Measurements from ENCODE around the gene ANGPTL2.

DNA sequence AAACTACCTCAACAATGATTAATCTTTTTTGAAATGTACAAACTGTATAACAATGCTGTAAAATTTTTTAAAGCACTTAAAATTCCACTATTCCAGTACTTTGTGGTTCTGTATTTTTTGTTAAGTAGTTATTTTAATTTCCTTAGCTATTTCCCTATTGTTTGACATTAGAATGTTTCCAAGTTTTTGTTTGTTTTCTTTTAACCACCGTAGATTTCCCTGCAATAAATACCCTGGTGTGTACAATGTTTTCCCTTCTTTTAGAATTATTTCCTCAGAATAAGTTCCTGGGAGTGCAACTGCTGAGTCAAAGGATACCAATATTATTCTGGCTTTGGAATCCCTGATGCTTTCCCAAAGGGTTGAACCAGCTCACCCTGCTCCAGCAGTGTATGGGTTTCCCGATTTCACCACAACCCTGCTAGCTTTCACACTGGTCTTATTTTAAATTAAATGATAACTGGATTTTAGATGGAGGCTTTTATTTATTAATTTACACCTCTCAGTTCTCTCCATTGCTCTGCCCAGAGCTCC lies 20.6 kb upstream of the ANGPTL2 start:
- TF ChIP-seq, protein P1, sequence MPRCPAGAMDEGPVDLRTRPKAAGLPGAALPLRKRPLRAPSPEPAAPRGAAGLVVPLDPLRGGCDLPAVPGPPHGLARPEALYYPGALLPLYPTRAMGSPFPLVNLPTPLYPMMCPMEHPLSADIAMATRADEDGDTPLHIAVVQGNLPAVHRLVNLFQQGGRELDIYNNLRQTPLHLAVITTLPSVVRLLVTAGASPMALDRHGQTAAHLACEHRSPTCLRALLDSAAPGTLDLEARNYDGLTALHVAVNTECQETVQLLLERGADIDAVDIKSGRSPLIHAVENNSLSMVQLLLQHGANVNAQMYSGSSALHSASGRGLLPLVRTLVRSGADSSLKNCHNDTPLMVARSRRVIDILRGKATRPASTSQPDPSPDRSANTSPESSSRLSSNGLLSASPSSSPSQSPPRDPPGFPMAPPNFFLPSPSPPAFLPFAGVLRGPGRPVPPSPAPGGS (IDR thresholded peaks at IDR 0.05): no peak
- no peak for TF ChIP-seq POLR2A (IDR thresholded peaks at IDR 0.05; ENCODE audit: low read length)
- TF ChIP-seq JUN (IDR thresholded peaks at IDR 0.05): no peak
- TF ChIP-seq, protein P2, sequence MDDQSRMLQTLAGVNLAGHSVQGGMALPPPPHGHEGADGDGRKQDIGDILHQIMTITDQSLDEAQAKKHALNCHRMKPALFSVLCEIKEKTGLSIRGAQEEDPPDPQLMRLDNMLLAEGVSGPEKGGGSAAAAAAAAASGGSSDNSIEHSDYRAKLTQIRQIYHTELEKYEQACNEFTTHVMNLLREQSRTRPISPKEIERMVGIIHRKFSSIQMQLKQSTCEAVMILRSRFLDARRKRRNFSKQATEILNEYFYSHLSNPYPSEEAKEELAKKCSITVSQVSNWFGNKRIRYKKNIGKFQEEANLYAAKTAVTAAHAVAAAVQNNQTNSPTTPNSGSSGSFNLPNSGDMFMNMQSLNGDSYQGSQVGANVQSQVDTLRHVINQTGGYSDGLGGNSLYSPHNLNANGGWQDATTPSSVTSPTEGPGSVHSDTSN (IDR thresholded peaks at IDR 0.05): no peak
- TF ChIP-seq POLR2AphosphoS2 (conservative IDR thresholded peaks at IDR 0.05; ENCODE audit: low read length): no peak
- TF ChIP-seq CHD4 (IDR thresholded peaks at IDR 0.05; ENCODE audit: borderline replicate concordance): no peak
- TF ChIP-seq HEYL (CRISPR knock-in tag; IDR thresholded peaks at IDR 0.05): no peak
- TF ChIP-seq, protein P3, sequence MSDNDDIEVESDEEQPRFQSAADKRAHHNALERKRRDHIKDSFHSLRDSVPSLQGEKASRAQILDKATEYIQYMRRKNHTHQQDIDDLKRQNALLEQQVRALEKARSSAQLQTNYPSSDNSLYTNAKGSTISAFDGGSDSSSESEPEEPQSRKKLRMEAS (IDR thresholded peaks at IDR 0.05): no peak

All from A549 (cell line).